NCI-H774 (cell line): Measurements from ENCODE around the gene RSPH9.
A peak's percentile ranks its signal among the peaks of the same experiment; 100 is the strongest.
"Not testable (repeated sequence)": the region's sequence is repeated elsewhere in the genome, so short reads cannot be mapped to it uniquely, and the experiment has no call there.

Experiments
- DNase-seq: peaks from one replicate; lab custom pipeline; 2025; lab: John Stamatoyannopoulos, UW

Gene RSPH9

GRCh38 chr6:43687079-43687436, 42.2 kb downstream of the RSPH9 start:
- no peak for DNase-seq

GRCh38 chr6:43687437-43688347, 42.9 kb downstream of the RSPH9 start, which contains the start of gene MRPS18A:
MRPS18A (minus strand) TSS chr6:43687791; CDS start chr6:43687779, 12 bp downstream.
- DNase-seq: peak; percentile 80

GRCh38 chr6:43689421-43689820, 44.6 kb downstream of the RSPH9 start:
- DNase-seq: no peak

GRCh38 chr6:43695215-43695966, 50.6 kb downstream of the RSPH9 start:
- no peak for DNase-seq

GRCh38 chr6:43695967-43696291, 51.1 kb downstream of the RSPH9 start:
- DNase-seq: peak; percentile 79

- no peak for DNase-seq
Observed at GRCh38 chr6:43697421-43697820, 52.6 kb downstream of the RSPH9 start.

- peak; percentile 10 for DNase-seq
Observed at GRCh38 chr6:43698584-43699349, 53.9 kb downstream of the RSPH9 start.

GRCh38 chr6:43699564-43700186, 54.8 kb downstream of the RSPH9 start:
- peak; percentile 45 for DNase-seq

- not testable (repeated sequence) for DNase-seq
Observed at GRCh38 chr6:43700939-43701560, 56.2 kb downstream of the RSPH9 start.

GRCh38 chr6:43702171-43702533, 57.3 kb downstream of the RSPH9 start:
- no peak for DNase-seq

GRCh38 chr6:43702534-43703440, 58.0 kb downstream of the RSPH9 start:
- DNase-seq: peak; percentile 83

- no peak for DNase-seq
Observed at GRCh38 chr6:43703512-43704429, 58.9 kb downstream of the RSPH9 start.

GRCh38 chr6:43705996-43706395, 61.2 kb downstream of the RSPH9 start:
- no peak for DNase-seq

- no peak for DNase-seq
Observed at GRCh38 chr6:43706788-43707187, 62.0 kb downstream of the RSPH9 start.

GRCh38 chr6:43707269-43707668, 62.4 kb downstream of the RSPH9 start:
- no peak for DNase-seq

- DNase-seq: no peak
Observed at GRCh38 chr6:43707767-43708166, 62.9 kb downstream of the RSPH9 start.

- DNase-seq: no peak
Observed at GRCh38 chr6:43708860-43709653, 64.2 kb downstream of the RSPH9 start.

GRCh38 chr6:43709654-43710303, 64.9 kb downstream of the RSPH9 start:
- DNase-seq: no peak
